ENCODE data around the gene FMNL3. TPM values are rescaled to one million over a fixed set of nuclear protein-coding genes. Genes with fewer than 3 reads are reported as not detected.

The FMNL3 gene
- total and polyA plus RNA-seq, 2 of the 8 experiments (the other 6 are each of a cell fraction or from before 2014, with no cell fraction given), result 8.6 to 29.0 TPM

DNA sequence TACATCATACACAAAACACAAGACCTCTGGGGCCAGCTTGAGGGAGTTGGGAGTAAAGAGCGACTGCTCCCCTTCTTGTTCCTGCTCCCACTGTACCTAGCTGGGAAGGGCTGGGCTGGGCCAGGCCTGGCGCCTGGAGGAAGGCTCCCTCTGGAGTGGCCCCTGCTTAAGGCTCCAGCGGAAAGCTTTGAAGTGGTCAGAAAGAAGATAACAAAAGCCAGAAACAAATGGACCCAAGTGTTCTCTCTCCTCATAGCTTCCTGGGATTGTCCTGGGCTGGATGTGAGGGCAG, 58.5 kb downstream of the FMNL3 start:
- Histone ChIP-seq H2BK5ac (ENCODE audit: low read depth, low read length) (no peak overlapping the region), H3K4me3 (ENCODE audit: extremely low read depth in 1 of 4, insufficient read depth in 2 of 4, low read depth in 3 of 4, low read length in 4 of 4) (no peak overlapping the region), H2BK15ac (ENCODE audit: low read length) (no peak overlapping the region), H2AK5ac (ENCODE audit: low read depth, low read length) (no peak overlapping the region), H2BK120ac (replicated peaks; ENCODE audit: low read depth, low read length) (no peak overlapping the region), H2AFZ (ENCODE audit: low read length) (no peak overlapping the region), H3K4me2 (ENCODE audit: insufficient read depth in 1 of 2, low read depth in 2 of 2, low read length in 2 of 2) (no peak overlapping the region), H3K9ac (replicated peaks in 1 of 4; ENCODE audit: extremely low read depth in 1 of 4, low read depth in 3 of 4, low read length in 3 of 4) (no peak overlapping the region), H3K27ac (ENCODE audit: low read depth, low read length) (no peak overlapping the region), H3K18ac (ENCODE audit: extremely low read depth, low read length) (no peak overlapping the region), H3K9me3 (ENCODE audit: insufficient read depth in 2 of 2, low read depth in 1 of 2, low read length in 1 of 2) (no peaks in the 10 kb centered on the region), H4K91ac (replicated peaks; ENCODE audit: insufficient read length, low read length) (no peak overlapping the region), H4K8ac (ENCODE audit: extremely low read depth, insufficient read depth, low read length) (no peak overlapping the region), H3K14ac (ENCODE audit: insufficient read length) (no peak overlapping the region), H3K23ac (ENCODE audit: insufficient read length) (no peak overlapping the region), H4K5ac (ENCODE audit: insufficient read length, low read depth, low read length) (no peak overlapping the region), H3K27me3 (replicated peaks in 1 of 4; ENCODE audit: control insufficient read depth in 3 of 4, extremely low read depth in 1 of 4, insufficient read depth in 3 of 4, low read length in 3 of 4) (no peaks in the 10 kb centered on the region), H2BK12ac (ENCODE audit: low read depth, low read length) (no peak overlapping the region), H2BK20ac (ENCODE audit: low read length) (no peak overlapping the region), H3K4me1 (replicated peaks in 1 of 4; ENCODE audit: control insufficient read depth in 3 of 4, insufficient read depth in 4 of 4, low read length in 3 of 4) (no peaks in the 10 kb centered on the region), H3K23me2 (ENCODE audit: low read depth, low read length) (no peaks in the 10 kb centered on the region), H4K20me1 (replicated peaks in 1 of 2; ENCODE audit: control insufficient read depth in 1 of 2, insufficient read depth in 2 of 2, low read length in 2 of 2) (peaks cover 0 to 6% of the 10 kb centered on the region in 2 experiments), H3K56ac (replicated peaks; ENCODE audit: insufficient read length, low read depth, low read length) (no peak overlapping the region), H3K36me3 (ENCODE audit: control insufficient read depth in 2 of 4, insufficient read depth in 4 of 4, low read length in 3 of 4) (peaks cover 17 to 56% (median 41%) of the 10 kb centered on the region in 4 experiments), H3K4ac (replicated peaks; ENCODE audit: insufficient read length, low read depth, low read length) (no peak overlapping the region), H3K79me2 (ENCODE audit: control insufficient read depth in 1 of 2, insufficient read depth in 2 of 2, low read length in 2 of 2) (no peaks in the 10 kb centered on the region), H3K79me1 (ENCODE audit: low read depth, low read length) (no peaks in the 10 kb centered on the region)
- 95% methylated on average over 3 of the region's 3 CpGs; no CpG with 5 or more reads in 1 of the 2 experiments for WGBS, 2 experiments (ENCODE audit: extremely low coverage in 1 of 2, insufficient coverage in 1 of 2, insufficient read length in 1 of 2, insufficient replicate concordance in 2 of 2, low coverage in 1 of 2, low lambda C conversion rate in 2 of 2, missing lambda C conversion rate in 1 of 2)
- ChIA-PET POLR2A (ENCODE audit: partially characterized antibody) (interaction anchor here (0.9 to 3.1 kb wide), 10 partner anchors 8 to 93 kb away, joined by 3 to 14 read pairs (median 6); partner anchors contain the start of gene TMBIM6), CTCF (ENCODE audit: partially characterized antibody) (interaction anchor here (0.6 to 12.7 kb wide), 21 partner anchors 9 to 191 kb away, joined by 3 to 222 read pairs (median 6); partner anchors contain the start of genes FMNL3 and TMBIM6)
- FAIRE-seq, result no peak
- DNase-seq (ENCODE audit: low read depth in 1 of 2, low spot score in 2 of 2), result no peak
- no peak for TF ChIP-seq TEAD4 (IDR thresholded peaks at IDR 0.05; ENCODE audit: low read depth, low read length)
- TF ChIP-seq, protein P1, sequence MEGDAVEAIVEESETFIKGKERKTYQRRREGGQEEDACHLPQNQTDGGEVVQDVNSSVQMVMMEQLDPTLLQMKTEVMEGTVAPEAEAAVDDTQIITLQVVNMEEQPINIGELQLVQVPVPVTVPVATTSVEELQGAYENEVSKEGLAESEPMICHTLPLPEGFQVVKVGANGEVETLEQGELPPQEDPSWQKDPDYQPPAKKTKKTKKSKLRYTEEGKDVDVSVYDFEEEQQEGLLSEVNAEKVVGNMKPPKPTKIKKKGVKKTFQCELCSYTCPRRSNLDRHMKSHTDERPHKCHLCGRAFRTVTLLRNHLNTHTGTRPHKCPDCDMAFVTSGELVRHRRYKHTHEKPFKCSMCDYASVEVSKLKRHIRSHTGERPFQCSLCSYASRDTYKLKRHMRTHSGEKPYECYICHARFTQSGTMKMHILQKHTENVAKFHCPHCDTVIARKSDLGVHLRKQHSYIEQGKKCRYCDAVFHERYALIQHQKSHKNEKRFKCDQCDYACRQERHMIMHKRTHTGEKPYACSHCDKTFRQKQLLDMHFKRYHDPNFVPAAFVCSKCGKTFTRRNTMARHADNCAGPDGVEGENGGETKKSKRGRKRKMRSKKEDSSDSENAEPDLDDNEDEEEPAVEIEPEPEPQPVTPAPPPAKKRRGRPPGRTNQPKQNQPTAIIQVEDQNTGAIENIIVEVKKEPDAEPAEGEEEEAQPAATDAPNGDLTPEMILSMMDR (IDR thresholded peaks at IDR 0.05; ENCODE audit: control extremely low read depth in 1 of 3, insufficient read depth in 1 of 3, low read depth in 1 of 3, low read length in 3 of 3), result no peak
- no peak for TF ChIP-seq CEBPB (IDR thresholded peaks at IDR 0.05; ENCODE audit: low read depth, low read length)
- no peak for TF ChIP-seq HDAC2 (IDR thresholded peaks at IDR 0.05; ENCODE audit: borderline replicate concordance in 1 of 2, low read depth in 2 of 2, low read length in 2 of 2)
- TF ChIP-seq, protein P2, sequence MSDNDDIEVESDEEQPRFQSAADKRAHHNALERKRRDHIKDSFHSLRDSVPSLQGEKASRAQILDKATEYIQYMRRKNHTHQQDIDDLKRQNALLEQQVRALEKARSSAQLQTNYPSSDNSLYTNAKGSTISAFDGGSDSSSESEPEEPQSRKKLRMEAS (IDR thresholded peaks at IDR 0.05), result no peak
- TF ChIP-seq POLR2A (IDR thresholded peaks at IDR 0.05; ENCODE audit: control extremely low read depth in 1 of 2, low read depth in 2 of 2, low read length in 2 of 2), result no peak
- no peak for TF ChIP-seq NANOG (IDR thresholded peaks at IDR 0.05; ENCODE audit: insufficient read depth, low read depth, low read length, poor library complexity, severe bottlenecking)
- TF ChIP-seq SRF (IDR thresholded peaks at IDR 0.05; ENCODE audit: low read depth, low read length), result no peak
- TF ChIP-seq SP4 (IDR thresholded peaks at IDR 0.05; ENCODE audit: low read length), result no peak
- no peak for TF ChIP-seq CHD2 (IDR thresholded peaks at IDR 0.05; ENCODE audit: low read length)
- no peak for TF ChIP-seq TBP (IDR thresholded peaks at IDR 0.05; ENCODE audit: low read depth, low read length)
- TF ChIP-seq POU5F1 (IDR thresholded peaks at IDR 0.05; ENCODE audit: low read depth, low read length), result no peak
- no peak for TF ChIP-seq JUND (IDR thresholded peaks at IDR 0.05; ENCODE audit: low read length)

Measured in H1 (cell line).